HG03565 (cell line): ENCODE measurements around the gene SCN4B.

ENCODE experiments used
- ATAC-seq: cut with Tn5 transposase; IDR thresholded peaks from one replicate; pipeline ENCODE4 v1.9.1; 2021; ENCODE audit warnings: mild to moderate bottlenecking, moderate library complexity; ENCODE audit not compliant: unreplicated experiment

The SCN4B gene

DNA sequence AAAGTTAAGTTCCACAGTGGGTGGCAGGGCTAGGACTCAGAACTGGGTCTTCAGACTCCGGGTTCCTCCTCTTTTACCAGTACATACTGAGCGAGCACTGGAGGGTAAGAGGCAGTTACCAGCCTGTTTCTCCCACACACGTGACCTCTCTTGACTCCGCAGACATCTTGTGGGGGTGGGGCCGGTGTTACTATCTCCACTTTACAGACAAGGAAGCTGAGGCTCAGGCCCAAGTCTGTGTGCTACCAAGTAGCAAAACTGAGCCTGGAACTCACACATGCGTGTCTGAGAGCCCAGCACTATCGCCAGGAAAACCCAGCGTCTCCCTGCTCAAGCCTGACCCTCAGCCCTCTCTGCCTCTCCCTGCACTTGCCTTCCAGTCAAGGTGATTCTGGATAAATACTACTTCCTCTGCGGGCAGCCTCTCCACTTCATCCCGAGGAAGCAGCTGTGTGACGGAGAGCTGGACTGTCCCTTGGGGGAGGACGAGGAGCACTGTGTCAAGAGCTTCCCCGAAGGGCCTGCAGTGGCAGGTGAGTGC, 49.8 kb downstream of the SCN4B start:
- ATAC-seq = no peak

DNA sequence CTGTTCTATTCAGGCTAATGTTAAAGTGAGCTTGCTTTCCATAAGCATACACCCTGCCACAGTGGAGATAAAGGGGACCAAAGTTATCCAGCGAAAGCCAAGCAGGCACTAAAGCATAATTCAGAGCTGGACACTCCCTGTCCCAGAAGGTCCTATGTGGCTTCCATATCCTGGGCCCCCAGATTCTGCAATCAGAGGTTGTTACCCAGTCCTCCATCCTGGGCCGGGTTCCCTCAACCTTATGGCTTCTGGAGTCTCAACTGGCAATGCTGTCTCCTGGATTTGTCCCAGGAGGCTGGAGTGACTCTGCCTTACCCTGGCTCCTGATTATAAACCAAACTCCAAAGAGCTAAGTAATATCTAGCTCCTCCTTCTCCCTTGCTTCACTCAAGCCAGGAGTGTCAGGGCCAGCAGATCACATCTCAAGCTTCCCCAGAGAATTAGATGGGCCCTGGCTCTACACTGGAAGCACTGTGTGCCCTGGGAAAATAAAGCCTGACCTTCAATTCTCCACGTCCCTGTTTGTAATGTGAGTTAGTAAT, 51.9 kb downstream of the SCN4B start:
- no peak for ATAC-seq

DNA sequence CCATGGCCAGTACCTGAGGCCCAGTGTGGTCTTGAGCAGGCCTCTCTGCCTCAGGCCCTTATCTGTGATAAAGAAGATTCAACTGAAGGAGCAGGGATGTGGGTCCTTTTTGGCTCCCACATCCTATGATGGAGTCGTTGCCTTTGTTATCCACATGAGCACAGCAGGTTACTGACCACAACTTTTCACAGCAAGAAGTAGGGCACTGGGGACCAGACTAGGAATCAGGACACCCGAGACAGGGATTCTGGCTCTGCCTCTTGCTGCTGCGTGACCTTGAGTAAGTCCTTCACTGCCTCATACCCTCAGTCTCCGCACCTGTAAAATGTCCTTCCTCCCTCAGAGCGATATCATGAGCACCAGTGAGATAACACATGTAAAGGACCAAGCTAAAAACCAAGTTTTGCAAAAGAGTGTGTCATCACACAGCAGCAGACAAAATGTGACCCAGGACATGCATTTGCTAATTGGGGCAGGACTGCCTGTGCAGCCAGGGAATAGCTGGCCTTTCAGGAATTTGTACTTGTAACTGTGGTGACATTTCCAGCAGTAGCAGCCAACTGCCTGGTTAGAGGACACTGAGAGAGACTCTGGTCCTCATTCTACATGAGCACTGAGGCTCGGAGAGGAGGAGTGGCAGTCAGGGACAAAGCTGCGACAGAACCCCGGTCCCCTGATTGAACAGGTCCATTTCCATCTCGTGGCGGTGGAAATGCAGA, 52.6 kb downstream of the SCN4B start:
- no peak for ATAC-seq

DNA sequence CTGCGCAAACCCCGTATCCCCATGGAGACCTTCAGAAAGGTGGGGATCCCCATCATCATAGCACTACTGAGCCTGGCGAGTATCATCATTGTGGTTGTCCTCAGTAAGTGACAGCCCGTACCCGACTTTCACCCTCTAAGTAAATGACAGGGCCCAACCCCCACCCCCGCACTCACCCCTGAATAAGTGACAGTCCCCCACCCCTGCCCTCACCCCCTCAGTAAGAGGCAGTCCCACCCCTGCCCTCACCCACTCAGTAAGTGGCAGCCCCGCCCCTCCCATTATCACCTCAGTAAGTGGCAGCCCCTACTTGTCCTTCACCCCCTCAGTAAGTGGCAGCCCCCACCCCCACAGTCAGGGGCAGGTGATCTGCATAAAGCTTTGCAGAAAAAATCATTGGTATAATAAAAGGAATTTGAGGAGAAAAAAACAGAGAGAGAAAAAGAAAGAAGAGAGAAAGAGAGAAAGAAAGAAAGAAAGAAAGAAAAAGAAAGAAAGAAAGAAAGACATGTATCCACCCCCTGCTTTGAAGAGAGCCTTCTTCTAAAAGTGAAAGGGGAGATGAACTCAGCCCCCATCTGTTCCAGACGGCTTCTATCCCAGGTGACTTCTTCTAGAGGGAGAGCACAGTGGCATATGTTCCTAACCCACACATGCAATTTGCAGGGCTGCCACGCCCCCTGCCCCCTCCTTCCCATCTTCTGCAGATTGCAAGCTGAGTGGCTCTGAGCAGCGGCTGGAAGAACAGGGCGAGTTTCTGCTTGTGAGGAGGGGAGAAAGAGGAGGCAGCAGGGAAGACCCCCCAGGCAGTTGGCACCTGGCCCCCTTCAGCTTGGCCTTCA, 53.4 kb downstream of the SCN4B start:
- no peak for ATAC-seq

GRCh38 chr11:118095967-118096367, 56.7 kb downstream of the SCN4B start:
- no peak for ATAC-seq

DNA sequence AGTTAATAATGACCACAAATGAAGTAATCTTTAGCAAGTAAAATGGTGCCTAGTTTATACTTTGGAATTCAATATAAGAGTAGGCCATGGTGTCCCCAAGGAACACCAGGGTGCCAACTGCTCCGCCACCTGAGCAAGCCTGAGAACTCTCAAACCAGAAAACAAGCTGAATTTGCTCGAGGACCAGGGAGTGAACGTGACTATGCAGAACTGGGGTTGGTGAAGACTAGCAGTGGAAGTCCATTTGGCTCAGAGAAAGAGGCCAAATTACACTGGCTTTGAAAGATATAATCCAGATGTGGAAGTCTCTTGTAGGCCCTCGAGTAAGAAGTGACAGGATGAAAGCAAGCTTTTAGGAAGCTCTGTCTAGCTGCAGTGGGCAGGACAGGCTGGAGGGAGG, 57.1 kb downstream of the SCN4B start:
- no peak for ATAC-seq

DNA sequence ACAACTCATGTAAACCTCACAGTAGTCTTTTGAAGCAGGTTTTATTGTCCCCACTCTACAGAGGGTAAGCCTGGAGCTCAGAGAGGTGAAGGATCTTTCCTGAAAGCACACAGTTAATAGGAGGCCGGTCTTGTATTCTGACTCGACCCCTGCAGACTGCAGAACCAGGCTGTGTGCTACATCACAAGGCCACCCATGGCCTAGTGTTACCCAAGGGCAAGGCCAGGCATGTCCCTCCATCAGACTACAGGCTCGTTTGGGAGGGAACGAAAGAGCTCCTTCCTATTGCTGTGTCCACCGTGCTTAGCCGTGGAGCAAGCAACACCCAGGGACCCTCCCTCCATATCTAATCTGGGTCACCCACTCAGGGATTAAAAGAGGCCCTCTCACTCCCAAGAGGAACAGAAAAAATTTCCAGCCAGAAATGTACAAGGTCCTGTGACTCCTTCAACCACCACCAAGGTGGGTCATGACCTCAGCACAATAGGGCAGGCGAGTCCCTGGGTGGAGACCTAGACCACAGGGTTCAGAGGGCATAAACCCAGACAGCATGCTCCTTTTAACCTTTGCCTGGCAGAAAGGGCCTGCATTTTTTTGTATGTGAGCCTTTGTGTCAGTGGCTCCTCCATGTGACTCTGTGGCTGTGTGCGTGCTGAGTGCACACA, 59.6 kb downstream of the SCN4B start:
- no peak for ATAC-seq

- no peak for ATAC-seq
These were observed 60.9 kb downstream of the SCN4B start for GRCh38 chr11:118091690-118092089.

DNA sequence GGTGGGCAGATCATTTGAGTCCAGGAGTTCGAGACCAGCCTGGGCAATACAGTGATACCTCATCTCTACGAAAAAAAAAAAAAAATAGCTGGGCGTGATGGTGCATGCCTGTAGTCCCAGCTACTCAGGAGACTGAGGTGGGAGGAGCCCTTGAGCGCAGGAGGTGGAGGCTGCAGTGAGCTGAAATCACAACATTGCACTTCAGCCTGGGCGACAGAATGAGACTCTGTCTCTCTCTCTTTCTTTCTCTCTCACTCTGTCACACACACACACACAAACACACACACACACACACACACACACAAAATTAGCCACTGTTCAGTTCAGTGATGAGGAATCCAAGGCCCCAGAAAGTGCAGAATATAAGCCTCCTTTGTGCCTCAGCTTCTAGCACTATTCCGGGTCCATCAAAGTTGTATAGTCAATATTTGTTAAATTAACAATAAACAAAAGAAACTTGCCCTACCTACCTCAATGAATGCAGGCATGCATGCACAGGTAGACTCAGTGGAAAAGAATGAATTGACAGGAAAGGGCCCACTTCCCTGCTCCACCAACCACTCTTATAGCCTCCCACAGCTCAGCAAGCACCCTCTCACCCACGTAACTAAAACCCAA, 62.0 kb downstream of the SCN4B start:
- no peak for ATAC-seq

GRCh38 chr11:118088531-118088930, 64.1 kb downstream of the SCN4B start:
- no peak for ATAC-seq

GRCh38 chr11:118087931-118088330, 64.7 kb downstream of the SCN4B start:
- no peak for ATAC-seq

DNA sequence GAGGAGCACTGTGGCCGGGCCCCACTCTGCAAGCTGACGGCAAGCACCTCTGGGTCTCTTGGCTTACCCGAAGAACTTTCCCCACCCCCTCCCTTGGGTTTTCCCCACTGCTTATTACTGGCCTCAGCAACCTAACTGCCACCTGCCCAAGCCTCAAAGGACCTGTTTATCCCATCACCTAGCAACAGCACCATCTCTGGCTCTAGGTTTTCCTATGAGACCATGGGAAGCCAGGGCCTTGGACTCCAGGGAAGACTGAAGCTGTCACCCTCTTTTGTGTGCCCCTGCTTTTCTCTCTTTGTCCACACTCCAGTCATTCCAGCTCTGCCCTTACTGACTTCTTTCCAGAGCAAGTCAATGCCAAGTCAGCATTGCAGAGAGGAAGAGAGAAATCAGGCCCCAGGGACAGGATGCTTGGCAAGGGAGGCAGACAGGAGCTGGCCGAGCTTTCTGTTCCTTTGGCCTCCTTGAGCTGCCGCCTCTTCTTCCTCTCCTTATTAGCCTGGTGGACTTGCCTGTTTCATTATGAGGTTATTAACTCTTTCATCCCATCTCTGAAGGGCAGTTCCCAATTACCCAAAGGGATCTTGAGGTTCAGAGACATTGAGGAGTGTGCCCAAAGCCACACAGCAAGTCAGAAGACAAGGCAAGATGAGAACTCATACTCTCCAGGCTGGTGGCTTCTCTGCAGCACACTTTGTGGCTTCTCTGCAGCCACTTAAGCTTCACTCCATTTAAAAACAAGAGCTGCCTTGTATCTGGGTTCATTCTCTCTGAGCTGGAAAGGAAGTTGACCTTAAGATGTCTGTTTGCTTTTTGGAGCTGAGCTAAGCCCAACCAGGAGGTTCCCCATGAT, 65.5 kb downstream of the SCN4B start, which contains the start of gene SMIM35:
Gene SMIM35 (minus strand): TSS at position 51 of the 856 bp plus-strand sequence. CDS start 206 bp downstream, outside the sequence.
- ATAC-seq = no peak

DNA sequence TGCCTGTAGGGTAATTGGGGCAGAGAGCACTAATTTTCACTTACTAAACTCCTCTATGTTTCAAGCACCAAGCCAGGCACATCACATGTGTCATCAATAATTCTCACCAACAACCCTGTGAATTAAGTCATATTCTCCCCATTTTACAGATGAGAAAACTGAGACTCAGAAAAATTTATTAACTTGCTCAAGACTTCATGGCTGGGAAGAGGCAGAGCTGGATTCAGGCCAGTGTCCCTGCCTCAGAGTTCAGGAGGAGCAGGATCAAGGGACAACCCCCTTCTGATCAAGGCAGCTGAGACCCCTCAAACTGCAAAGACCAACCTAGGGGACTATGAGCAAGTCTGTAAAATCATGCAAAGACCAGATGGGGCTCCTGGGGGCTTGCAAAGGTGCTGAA, 68.0 kb downstream of the SCN4B start:
- ATAC-seq = no peak

- ATAC-seq = no peak
These were observed 68.4 kb downstream of the SCN4B start for GRCh38 chr11:118084247-118084646.
